Cortex of kidney (tissue), 1 donor: ENCODE data around the gene RIC8B.

Source experiments
- DNase-seq: peaks from one replicate; lab custom pipeline; 2025; lab: John Stamatoyannopoulos, UW

Gene RIC8B

GRCh38 chr12:106868982-106869700, 94.7 kb downstream of the RIC8B start:
- DNase-seq, result no peak

- DNase-seq, result no peak
Observed at GRCh38 chr12:106870116-106870515, 95.6 kb downstream of the RIC8B start.

- DNase-seq, result no peak
Observed at GRCh38 chr12:106871477-106871876, 97.0 kb downstream of the RIC8B start.

- no peak for DNase-seq
Observed at GRCh38 chr12:106873983-106874382, 99.5 kb downstream of the RIC8B start.

- no peak for DNase-seq
Observed at GRCh38 chr12:106878804-106879203, 104.3 kb downstream of the RIC8B start.

- no peak for DNase-seq
Observed at GRCh38 chr12:106879612-106880011, 105.1 kb downstream of the RIC8B start.

GRCh38 chr12:106883426-106883825, 108.9 kb downstream of the RIC8B start:
- DNase-seq, result no peak

- DNase-seq, result no peak
Observed at GRCh38 chr12:106885026-106885425, 110.5 kb downstream of the RIC8B start.

- no peak for DNase-seq
Observed at GRCh38 chr12:106885541-106886249, 111.2 kb downstream of the RIC8B start.

- no peak for DNase-seq
Observed at GRCh38 chr12:106886932-106887331, 112.5 kb downstream of the RIC8B start.

- no peak for DNase-seq
Observed at GRCh38 chr12:106888348-106888970, 114.0 kb downstream of the RIC8B start.

- no peak for DNase-seq
Observed at GRCh38 chr12:106889326-106889725, 114.8 kb downstream of the RIC8B start.

- no peak for DNase-seq
Observed at GRCh38 chr12:106889950-106890626, 115.6 kb downstream of the RIC8B start.

- DNase-seq, result no peak
Observed at GRCh38 chr12:106892075-106892474, 117.6 kb downstream of the RIC8B start.

- DNase-seq, result no peak
Observed at GRCh38 chr12:106893451-106893850, 119.0 kb downstream of the RIC8B start.

- no peak for DNase-seq
Observed at GRCh38 chr12:106894774-106895173, 120.3 kb downstream of the RIC8B start.

GRCh38 chr12:106896603-106897002, 122.1 kb downstream of the RIC8B start:
- DNase-seq, result no peak

- no peak for DNase-seq
Observed at GRCh38 chr12:106897082-106897481, 122.6 kb downstream of the RIC8B start.

GRCh38 chr12:106897981-106898901, 123.8 kb downstream of the RIC8B start:
- DNase-seq, result no peak

- DNase-seq, result no peak
Observed at GRCh38 chr12:106900554-106900953, 126.1 kb downstream of the RIC8B start.

GRCh38 chr12:106901276-106901675, 126.8 kb downstream of the RIC8B start:
- no peak for DNase-seq
